Endothelial cell of umbilical vein (primary cell): ENCODE results near the gene FBXW9. TPM values are rescaled to one million over a fixed set of nuclear protein-coding genes. Genes with fewer than 3 reads are reported as not detected.

ENCODE experiments used
- BruUV-seq: library from RNA; stranded (reverse); fragments of 400-500 nt; replicated peaks from 2 replicates; lab custom pipeline; 2021; lab: Mats Ljungman, UMichigan
- CTCF ChIA-PET: fragments of 300-600, 350-600 bp; sonication (Branson Sonifier 250); formaldehyde crosslinking; loops from one replicate; lab custom pipeline; 2021; ENCODE audit warnings: antibody characterized with exemption, inconsistent platforms; lab: Charles Lee
- POLR2A ChIA-PET: fragments of 300-600, 350-600 bp; sonication (Branson Sonifier 250); formaldehyde crosslinking; loops from one replicate; lab custom pipeline; 2021; ENCODE audit warnings: antibody characterized with exemption, inconsistent platforms; lab: Charles Lee
- DNase-seq: peaks from one replicate; pipeline ENCODE4 v3.0.0-alpha.2; 2011; ENCODE audit warnings: low read depth, low spot score
- FAIRE-seq: peaks from 2 replicates; lab custom pipeline; 2011; peaks lifted over from hg19 to GRCh38; lab: Jason Lieb, UNC
- H2AFZ ChIP-seq: 2 replicates; pipeline ENCODE4 v1.6.0; 2012; ENCODE audit warnings: low read depth, low read length, control low read depth, inconsistent platforms
- H3K27ac ChIP-seq: 2 replicates; pipeline ENCODE4 v1.5.1; 2011; ENCODE audit warnings: low read depth, mild to moderate bottlenecking, control low read depth, low read length, moderate library complexity; ENCODE audit not compliant: insufficient read depth
- H3K27me3 ChIP-seq, 2 experiments: 2 replicates each; pipeline versions ENCODE4 v1.6.0 to v1.6.1; 2011; ENCODE audit warnings: low read length in 2 of 2, mixed read lengths in 1 of 2; ENCODE audit not compliant: control insufficient read depth in 2 of 2, insufficient read depth in 2 of 2
- H3K36me3 ChIP-seq, 2 experiments: 2 replicates in 1 of 2; 3 replicates in 1 of 2; pipeline ENCODE4 v1.5.1; 2011; ENCODE audit warnings: low read length in 2 of 2, mild to moderate bottlenecking in 1 of 2, moderate library complexity in 1 of 2; ENCODE audit not compliant: control insufficient read depth in 2 of 2, insufficient read depth in 2 of 2; ENCODE audit errors: extremely low read depth in 1 of 2
- H3K4me1 ChIP-seq: 3 replicates; pipeline ENCODE4 v1.5.1; 2011; ENCODE audit warnings: mild to moderate bottlenecking, low read length; ENCODE audit not compliant: control insufficient read depth, insufficient read depth; ENCODE audit errors: extremely low read depth
- H3K4me2 ChIP-seq: 2 replicates; pipeline ENCODE4 v1.6.1; 2011; ENCODE audit warnings: low read length, control low read depth, mixed read lengths; ENCODE audit not compliant: insufficient read depth
- H3K4me3 ChIP-seq, 3 experiments: fragments of 200-600 bp in 1 of 3; sonication (generic), shearing (Covaris generic) in 1 of 3; replicated peaks in 1 of 3; 2 replicates each; pipeline ENCODE4 v1.5.1; 2011 to 2016; ENCODE audit warnings: control low read depth in 3 of 3, low read length in 3 of 3, mild to moderate bottlenecking in 2 of 3, inconsistent platforms in 1 of 3, low read depth in 1 of 3, moderate library complexity in 1 of 3; ENCODE audit not compliant: insufficient read depth in 1 of 3
- H3K79me2 ChIP-seq: 2 replicates; pipeline ENCODE4 v1.6.0; 2012; ENCODE audit warnings: low read length, inconsistent platforms; ENCODE audit not compliant: control insufficient read depth, insufficient read depth
- H3K9ac ChIP-seq: replicated peaks from 2 replicates; pipeline ENCODE3; 2011; ENCODE audit warnings: low read length, control low read depth; ENCODE audit not compliant: insufficient read depth; ENCODE audit errors: extremely low read depth
- H3K9me1 ChIP-seq: replicated peaks from 3 replicates; pipeline ENCODE4 v1.6.0; 2011; ENCODE audit warnings: mild to moderate bottlenecking, low read length; ENCODE audit not compliant: control insufficient read depth, insufficient read depth; ENCODE audit errors: extremely low read depth
- H3K9me3 ChIP-seq: replicated peaks from 2 replicates; pipeline ENCODE4 v1.5.1; 2012; ENCODE audit warnings: low read length, inconsistent platforms; ENCODE audit not compliant: control insufficient read depth, insufficient read depth
- H4K20me1 ChIP-seq: replicated peaks from 2 replicates; pipeline ENCODE3; 2011; ENCODE audit warnings: mild to moderate bottlenecking, low read length; ENCODE audit not compliant: control insufficient read depth, insufficient read depth; ENCODE audit errors: extremely low read depth
- CTCF ChIP-seq, 2 donors: IDR thresholded peaks; 1 replicate in 1 of 2; 2 replicates in 1 of 2; pipeline ENCODE4 v1.5.1; 2011; ENCODE audit warnings: low read length in 2 of 2, mild to moderate bottlenecking in 2 of 2, moderate library complexity in 2 of 2, control low read depth in 1 of 2, inconsistent platforms in 1 of 2, low read depth in 1 of 2; ENCODE audit not compliant: insufficient read depth in 1 of 2; ENCODE audit errors: extremely low read depth in 1 of 2
- GATA2 ChIP-seq: IDR thresholded peaks from 2 replicates; pipeline ENCODE4 v1.7.0; 2011; ENCODE audit warnings: low read depth, mild to moderate bottlenecking, moderate library complexity, mixed read lengths, low read length; ENCODE audit not compliant: insufficient read length, insufficient read depth
- MAX ChIP-seq: IDR thresholded peaks from 2 replicates; pipeline ENCODE4 v1.6.1; 2011; ENCODE audit not compliant: insufficient read depth, insufficient read length
- POLR2A ChIP-seq: IDR thresholded peaks from 2 replicates; pipeline ENCODE4 v1.6.1; 2012; ENCODE audit warnings: low read depth, mild to moderate bottlenecking, control low read depth, low read length
- POLR2AphosphoS5 ChIP-seq: IDR thresholded peaks from 2 replicates; pipeline ENCODE4 v1.6.1; 2012; ENCODE audit warnings: low read depth, mild to moderate bottlenecking, control low read depth, low read length, moderate library complexity; ENCODE audit not compliant: insufficient read depth
- dilution Hi-C: fragments of 300-500 bp; cut with MboI; formaldehyde crosslinking; loops from one replicate; pipeline ENCODE4 v1.15.0; 2019; ENCODE audit warnings: low sequenced_read_pairs; ENCODE audit not compliant: extremely low pct_ligation_motif_present
- intact Hi-C: fragments of 100-400 bp; cut with micrococcal nuclease; formaldehyde crosslinking; loops from one replicate; pipeline ENCODE4 v1.10.0; 2022
- polyA plus RNA-seq, 4 experiments: library from polyadenylated mRNA; depleted of rRNA in 3 of 4; stranded (reverse) in 3 of 4; unstranded in 1 of 4; fragments of >200 nt; gene quantifications; 2 replicates each; pipeline versions ENCODE4 v1.2.1 to v1.2.3, GENCODE V29; 2011 to 2012; ENCODE audit warnings: missing spikeins in 1 of 4
- total RNA-seq: library from RNA; stranded (reverse); gene quantifications from 2 replicates; pipeline ENCODE4 v1.2.3, GENCODE V29; 2021

FBXW9 gene
- total and polyA plus RNA-seq, 2 donors (not counting 3 experiments of a cell fraction or from before 2014, with no cell fraction given), result 12.4 to 19.3 TPM

GRCh38 chr19:12669270-12670158, 26.9 kb downstream of the FBXW9 start:
- H3K9me3 ChIP-seq, result no peaks in the 10 kb centered on the region
- TF ChIP-seq POLR2A, result peak; percentile 42
- no peak for TF ChIP-seq GATA2
- peak overlapping the region; percentile 78 for H3K4me2 ChIP-seq
- CTCF ChIA-PET, result interaction anchor here (1.0 to 1.6 kb wide), 3 partner anchors 16 to 579 kb away, joined by 3 to 5 read pairs (median 3); no protein-coding TSS in a partner anchor
- POLR2A ChIA-PET, result no interaction called here
- dilution Hi-C loops, result no loop called here
- H3K27ac ChIP-seq, result peak overlapping the region; percentile 90
- FAIRE-seq (peak; percentile 98), DNase-seq (peak; percentile 86)
- peak overlapping the region; percentile 52 to 87 (median 83) for H3K4me3 ChIP-seq
- H3K79me2 ChIP-seq, result peaks cover 16% of the 10 kb centered on the region
- TSS peak; percentile 51 for BruUV-seq
- peaks cover 20% of the 10 kb centered on the region for H3K4me1 ChIP-seq
- peak overlapping the region; percentile 90 for H3K9ac ChIP-seq
- no peaks in the 10 kb centered on the region for H4K20me1 ChIP-seq
- H3K27me3 ChIP-seq, result no peaks in the 10 kb centered on the region
- intact Hi-C loops, result loop anchor here (1.0 to 5.0 kb wide), 4 partner anchors 59 to 747 kb away; partner anchors contain the start of genes ZNF136, ZNF490 and ZNF791
- H2AFZ ChIP-seq, result peak overlapping the region; percentile 71
- H3K36me3 ChIP-seq, result peaks cover 2 to 14% of the 10 kb centered on the region in 2 experiments
- H3K9me1 ChIP-seq, result no peaks in the 10 kb centered on the region

GRCh38 chr19:12668932-12669269, 27.5 kb downstream of the FBXW9 start:
- FAIRE-seq (no peak), DNase-seq (no peak)
- Histone ChIP-seq H3K9me1 (no peaks in the 10 kb centered on the region), H2AFZ (peak overlapping the region; percentile 71), H3K9ac (peak overlapping the region; percentile 90), H3K4me1 (peaks cover 20% of the 10 kb centered on the region), H3K79me2 (peaks cover 16% of the 10 kb centered on the region), H3K36me3 (peaks cover 0 to 9% of the 10 kb centered on the region in 2 experiments), H3K27ac (peak overlapping the region; percentile 90), H3K4me3 (peak overlapping the region; percentile 52 to 87 (median 83)), H4K20me1 (no peaks in the 10 kb centered on the region), H3K27me3 (no peaks in the 10 kb centered on the region), H3K9me3 (no peaks in the 10 kb centered on the region), H3K4me2 (peak overlapping the region; percentile 78)
- intact Hi-C loops (loop anchor here (1.0 to 5.0 kb wide), 3 partner anchors 59 to 747 kb away; partner anchors contain the start of genes ZNF136, ZNF490 and ZNF791), dilution Hi-C loops (no loop called here)
- TSS peak; percentile 44 for BruUV-seq
- no peak for TF ChIP-seq POLR2AphosphoS5
- TF ChIP-seq CTCF (IDR thresholded peaks at IDR 0.05; ENCODE audit: extremely low read depth in 1 of 2, insufficient read depth in 1 of 2, low read depth in 1 of 2, low read length in 2 of 2), result no peak
- no peak for TF ChIP-seq MAX
- ChIA-PET POLR2A (no interaction called here), CTCF (interaction anchor here (1.0 to 1.6 kb wide), 2 partner anchors 17 to 578 kb away, joined by 3 to 5 read pairs; no protein-coding TSS in a partner anchor)
